Liver (tissue), 9 donors: Measurements from ENCODE around the gene PNLIPRP1. TPM values are rescaled to one million over a fixed set of nuclear protein-coding genes. Genes with fewer than 3 reads are reported as not detected.

Experiments
- DNase-seq: peaks from one replicate; pipeline ENCODE4 v3.0.0-alpha.2; 2017; ENCODE audit warnings: low spot score
- H3K27ac ChIP-seq, 2 donors: one replicate each; pipeline ENCODE4 v1.7.0; 2013; ENCODE audit warnings: inconsistent platforms in 2 of 2, low read length in 2 of 2, control low read depth in 1 of 2, low read depth in 1 of 2, mild to moderate bottlenecking in 1 of 2
- H3K27me3 ChIP-seq, 4 donors: one replicate each; pipeline versions ENCODE4 v1.6.1 to v1.7.0; 2013; ENCODE audit warnings: low read length in 3 of 4, inconsistent platforms in 1 of 4, mild to moderate bottlenecking in 1 of 4, moderate library complexity in 1 of 4; ENCODE audit not compliant: control insufficient read depth in 4 of 4, insufficient read depth in 4 of 4
- H3K36me3 ChIP-seq, 4 donors: one replicate each; pipeline versions ENCODE4 v1.6.1 to v1.7.0; 2013; ENCODE audit warnings: low read length in 3 of 4, mild to moderate bottlenecking in 3 of 4, low read depth in 1 of 4, moderate library complexity in 1 of 4; ENCODE audit not compliant: control insufficient read depth in 4 of 4, insufficient read depth in 3 of 4
- H3K4me1 ChIP-seq, 4 donors: one replicate each; pipeline versions ENCODE4 v1.6.1 to v1.7.0; 2013; ENCODE audit warnings: low read length in 3 of 4, mild to moderate bottlenecking in 3 of 4, moderate library complexity in 1 of 4; ENCODE audit not compliant: control insufficient read depth in 4 of 4, insufficient read depth in 4 of 4
- H3K4me3 ChIP-seq, 3 donors: one replicate each; pipeline versions ENCODE4 v1.6.1 to v1.7.0; 2013; ENCODE audit warnings: low read length in 3 of 3, control low read depth in 1 of 3, low read depth in 1 of 3, mild to moderate bottlenecking in 1 of 3
- H3K9ac ChIP-seq, 2 donors: one replicate each; pipeline ENCODE4 v1.7.0; 2013; ENCODE audit warnings: low read length in 2 of 2, mild to moderate bottlenecking in 2 of 2, moderate library complexity in 2 of 2, control low read depth in 1 of 2, low read depth in 1 of 2
- H3K9me3 ChIP-seq, 4 donors: one replicate each; pipeline versions ENCODE4 v1.6.1 to v1.7.0; 2013; ENCODE audit warnings: low read length in 3 of 4; ENCODE audit not compliant: control insufficient read depth in 4 of 4
- ATF3 ChIP-seq: IDR thresholded peaks from 2 replicates; pipeline ENCODE4 v1.6.1; 2016; ENCODE audit warnings: antibody characterized with exemption
- EGR1 ChIP-seq, 2 donors: IDR thresholded peaks; 2 replicates each; pipeline ENCODE4 v1.6.1; 2016 to 2018; ENCODE audit warnings: antibody characterized with exemption in 2 of 2, low read depth in 2 of 2
- FOXA1 ChIP-seq: IDR thresholded peaks from 2 replicates; pipeline ENCODE4 v1.6.1; 2016; ENCODE audit warnings: antibody characterized with exemption
- FOXA2 ChIP-seq: IDR thresholded peaks from 2 replicates; pipeline ENCODE4 v1.6.1; 2016; ENCODE audit warnings: antibody characterized with exemption
- GABPA ChIP-seq, 2 donors: IDR thresholded peaks in 1 of 2; conservative IDR thresholded peaks in 1 of 2; 2 replicates each; pipeline ENCODE4 v1.6.1; 2016; ENCODE audit warnings: antibody characterized with exemption in 2 of 2, mild to moderate bottlenecking in 1 of 2, moderate library complexity in 1 of 2
- HNF4G ChIP-seq: IDR thresholded peaks from 2 replicates; pipeline ENCODE4 v1.6.1; 2016; ENCODE audit warnings: antibody characterized with exemption
- JUND ChIP-seq, 2 donors: IDR thresholded peaks; 2 replicates each; pipeline ENCODE4 v1.6.1; 2016; ENCODE audit warnings: antibody characterized with exemption in 2 of 2
- MAX ChIP-seq: IDR thresholded peaks from 2 replicates; pipeline ENCODE4 v1.6.1; 2016; ENCODE audit warnings: antibody characterized with exemption
- NR2F2 ChIP-seq: IDR thresholded peaks from 2 replicates; pipeline ENCODE4 v1.6.1; 2016; ENCODE audit warnings: antibody characterized with exemption
- RAD21 ChIP-seq, 2 donors: IDR thresholded peaks; 2 replicates each; pipeline ENCODE4 v1.6.1; 2016; ENCODE audit warnings: antibody characterized with exemption in 2 of 2, mild to moderate bottlenecking in 2 of 2
- REST ChIP-seq: IDR thresholded peaks from 2 replicates; pipeline ENCODE4 v1.6.1; 2016; ENCODE audit warnings: antibody characterized with exemption, mild to moderate bottlenecking
- RXRA ChIP-seq, 2 donors: IDR thresholded peaks; 2 replicates each; pipeline ENCODE4 v1.6.1; 2017 to 2018; ENCODE audit warnings: antibody characterized with exemption in 2 of 2, mild to moderate bottlenecking in 1 of 2
- SP1 ChIP-seq: IDR thresholded peaks from 2 replicates; pipeline ENCODE4 v1.6.1; 2018; ENCODE audit warnings: antibody characterized with exemption, mild to moderate bottlenecking
- TAF1 ChIP-seq: conservative IDR thresholded peaks from 2 replicates; pipeline ENCODE4 v1.6.1; 2016; ENCODE audit warnings: antibody characterized with exemption, mild to moderate bottlenecking
- YY1 ChIP-seq: IDR thresholded peaks from 2 replicates; pipeline ENCODE4 v1.6.1; 2016; ENCODE audit warnings: antibody characterized with exemption, mild to moderate bottlenecking
- ZBTB33 ChIP-seq: IDR thresholded peaks from 2 replicates; pipeline ENCODE4 v1.6.1; 2016; ENCODE audit warnings: antibody characterized with exemption
- WGBS: extraction: QIAGEN DNeasy Blood & Tissue Kit; methylation state at CpG from one replicate; pipeline ENCODE4 v1.1.7; 2013; 5-methylcytosine and 5-hydroxymethylcytosine counted together
- polyA plus RNA-seq, 2 donors: library from polyadenylated mRNA; stranded (reverse) in 1 of 2; unstranded in 1 of 2; fragments of 200-250 nt in 1 of 2; fragments of >200 nt in 1 of 2; fragmentation: Nextera tagmentation in 1 of 2; extraction: Ambion mirVana in 1 of 2; gene quantifications; one replicate each; pipeline versions ENCODE4 v1.2.1 to v1.2.3, GENCODE V29; 2013 to 2015
- total RNA-seq, 2 donors: library from RNA; depleted of rRNA; stranded (reverse); fragments of >200 nt; gene quantifications; one replicate each; pipeline ENCODE4 v1.2.3, GENCODE V29; 2014
- donor health status: healthy.
- donor health status: healthy.
- donor health status: healthy.
- donor health status: healthy.
- donor health status: healthy.

The PNLIPRP1 gene
- total and polyA plus RNA-seq, 4 donors, result not detected

- no peaks in the 10 kb centered on the region for H3K36me3 ChIP-seq
- no peak overlapping the region for H3K4me3 ChIP-seq
- H3K4me1 ChIP-seq, result peaks cover 0 to 5% (median 0%) of the 10 kb centered on the region in 4 donors
- H3K27me3 ChIP-seq, result peaks cover 0 to 12% (median 2%) of the 10 kb centered on the region in 4 donors
- DNase-seq, result no peak
- WGBS, result 77% methylated on average over 4 of the region's 4 CpGs
- H3K27ac ChIP-seq, result no peak overlapping the region
- no peaks in the 10 kb centered on the region for H3K9me3 ChIP-seq
- TF ChIP-seq JUND (IDR thresholded peaks at IDR 0.05) (no peak), SP1 (no peak), YY1 (no peak), ATF3 (no peak), EGR1 (IDR thresholded peaks at IDR 0.05; ENCODE audit: low read depth in 2 of 2) (no peak)
- no peak overlapping the region for H3K9ac ChIP-seq
Measured at GRCh38 chr10:116629340-116629739, 38.6 kb downstream of the PNLIPRP1 start.

GRCh38 chr10:116630020-116630419 lies 39.3 kb downstream of the PNLIPRP1 start:
- H3K9ac ChIP-seq, result no peak overlapping the region
- H3K36me3 ChIP-seq, result no peaks in the 10 kb centered on the region
- peaks cover 0 to 5% (median 0%) of the 10 kb centered on the region in 4 donors for H3K4me1 ChIP-seq
- TF ChIP-seq YY1 (no peak), ZBTB33 (no peak), EGR1 (IDR thresholded peaks at IDR 0.05; ENCODE audit: low read depth in 2 of 2) (no peak), REST (no peak), GABPA (IDR thresholded peaks at IDR 0.05 in 1 of 2, conservative IDR thresholded peaks at IDR 0.05 in 1 of 2) (no peak), HNF4G (no peak), TAF1 (no peak), RXRA (IDR thresholded peaks at IDR 0.05) (no peak), MAX (no peak), FOXA1 (no peak), RAD21 (IDR thresholded peaks at IDR 0.05) (no peak), FOXA2 (no peak), NR2F2 (no peak), JUND (IDR thresholded peaks at IDR 0.05) (no peak), SP1 (no peak)
- peaks cover 0 to 12% (median 2%) of the 10 kb centered on the region in 4 donors for H3K27me3 ChIP-seq
- no peak for DNase-seq
- H3K4me3 ChIP-seq, result no peak overlapping the region
- WGBS, result 78% methylated on average over 2 of the region's 2 CpGs
- H3K27ac ChIP-seq, result no peak overlapping the region
- no peaks in the 10 kb centered on the region for H3K9me3 ChIP-seq
